Hematopoietic multipotent progenitor cell (in vitro differentiated cells): ENCODE results near the gene FFAR4. TPM values are rescaled to one million over a fixed set of nuclear protein-coding genes. Genes with fewer than 3 reads are reported as not detected.

Source experiments
- DNase-seq, 3 donors: peaks; one replicate each; pipeline ENCODE4 v3.0.0-alpha.2; 2011 to 2015; ENCODE audit warnings: low read depth in 2 of 3, low spot score in 2 of 3
- total RNA-seq: library from RNA; depleted of rRNA; stranded (reverse); fragments of >200 nt; gene quantifications from one replicate; pipeline ENCODE4 v1.2.3, GENCODE V29; 2012

The FFAR4 gene
- total RNA-seq, 1 donor, result not detected

GRCh38 chr10:93599335-93599734, 32.9 kb downstream of the FFAR4 start:
- DNase-seq, result no peak

GRCh38 chr10:93599778-93600177, 33.3 kb downstream of the FFAR4 start:
- DNase-seq, result no peak

GRCh38 chr10:93600446-93601145, 34.1 kb downstream of the FFAR4 start:
- DNase-seq, result peak in 2 of 3 donors; percentile 43 to 53

GRCh38 chr10:93601146-93601773, 34.8 kb downstream of the FFAR4 start, which contains the start of gene RBP4:
RBP4 (minus strand) TSS chr10:93601235; CDS start chr10:93601028, 207 bp downstream.
- peak in 2 of 3 donors; percentile 14 to 26 for DNase-seq

GRCh38 chr10:93601774-93602162, 35.3 kb downstream of the FFAR4 start:
- DNase-seq, result no peak

GRCh38 chr10:93603023-93603422, 36.6 kb downstream of the FFAR4 start:
- no peak for DNase-seq

- peak in 2 of 3 donors; percentile 51 to 86 for DNase-seq
These were observed 37.7 kb downstream of the FFAR4 start for GRCh38 chr10:93604146-93604545.

GRCh38 chr10:93608421-93608820, 42.0 kb downstream of the FFAR4 start:
- no peak for DNase-seq

GRCh38 chr10:93612311-93612710, 45.8 kb downstream of the FFAR4 start, which contains the start of gene PDE6C:
PDE6C (plus strand) TSS chr10:93612537; CDS start chr10:93612726, 189 bp downstream.
- no peak for DNase-seq

- DNase-seq, result no peak
These were observed 46.7 kb downstream of the FFAR4 start for GRCh38 chr10:93613126-93613525.

GRCh38 chr10:93614101-93614825, 47.8 kb downstream of the FFAR4 start:
- DNase-seq, result no peak

- peak in 1 of 3 donors; percentile 22 for DNase-seq
These were observed 49.2 kb downstream of the FFAR4 start for GRCh38 chr10:93615576-93616235.

GRCh38 chr10:93620925-93621324, 54.5 kb downstream of the FFAR4 start:
- DNase-seq, result no peak

- DNase-seq, result no peak
These were observed 56.5 kb downstream of the FFAR4 start for GRCh38 chr10:93622942-93623341.

- no peak for DNase-seq
These were observed 62.4 kb downstream of the FFAR4 start for GRCh38 chr10:93628858-93629257.

- DNase-seq, result no peak
These were observed 63.3 kb downstream of the FFAR4 start for GRCh38 chr10:93629647-93630305.

GRCh38 chr10:93630625-93631557, 64.4 kb downstream of the FFAR4 start:
- DNase-seq, result no peak
